ENCODE measurements around the gene METTL21A. TPM values are rescaled to one million over a fixed set of nuclear protein-coding genes. Genes with fewer than 3 reads are reported as not detected.

The METTL21A gene
- total RNA-seq, 1 experiment from 2014 or later, result 161 TPM

- in situ Hi-C loops (cut with HindIII; ENCODE audit: low pct_unique_long_range_greater_than_20kb, low sequenced_read_pairs), result no loop called here
- DNase-seq (ENCODE audit: low read depth), result no peak
Observed at GRCh38 chr2:207589143-207589542, 36.1 kb downstream of the METTL21A start.

GRCh38 chr2:207587305-207587704, 37.9 kb downstream of the METTL21A start:
- in situ Hi-C loops (cut with HindIII; ENCODE audit: low pct_unique_long_range_greater_than_20kb, low sequenced_read_pairs), result no loop called here
- no peak for DNase-seq (ENCODE audit: low read depth)

DNA sequence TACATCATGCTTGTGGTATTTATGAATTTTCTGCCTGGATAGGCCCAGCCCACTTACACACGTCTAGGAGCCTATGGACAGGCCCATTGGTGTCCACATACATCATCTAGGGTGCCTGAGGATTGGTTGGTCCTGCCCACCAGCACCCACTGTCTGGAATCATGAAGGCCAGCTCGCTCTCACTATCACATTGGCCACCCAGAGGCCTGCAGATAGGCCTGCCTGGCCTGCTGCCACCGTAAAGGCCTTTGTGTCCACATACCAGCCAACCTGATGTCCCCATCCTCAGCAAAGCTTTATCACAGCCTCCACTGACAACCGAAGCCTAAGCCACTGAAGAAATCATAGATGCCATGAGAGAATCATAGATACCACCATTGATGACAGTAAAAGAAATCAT, 40.2 kb downstream of the METTL21A start:
- no peak for DNase-seq (ENCODE audit: low read depth)
- in situ Hi-C loops (cut with HindIII; ENCODE audit: low pct_unique_long_range_greater_than_20kb, low sequenced_read_pairs), result no loop called here

GRCh38 chr2:207571370-207571769, 53.8 kb downstream of the METTL21A start:
- in situ Hi-C loops (cut with HindIII; ENCODE audit: low pct_unique_long_range_greater_than_20kb, low sequenced_read_pairs), result no loop called here
- no peak for DNase-seq (ENCODE audit: low read depth)

DNA sequence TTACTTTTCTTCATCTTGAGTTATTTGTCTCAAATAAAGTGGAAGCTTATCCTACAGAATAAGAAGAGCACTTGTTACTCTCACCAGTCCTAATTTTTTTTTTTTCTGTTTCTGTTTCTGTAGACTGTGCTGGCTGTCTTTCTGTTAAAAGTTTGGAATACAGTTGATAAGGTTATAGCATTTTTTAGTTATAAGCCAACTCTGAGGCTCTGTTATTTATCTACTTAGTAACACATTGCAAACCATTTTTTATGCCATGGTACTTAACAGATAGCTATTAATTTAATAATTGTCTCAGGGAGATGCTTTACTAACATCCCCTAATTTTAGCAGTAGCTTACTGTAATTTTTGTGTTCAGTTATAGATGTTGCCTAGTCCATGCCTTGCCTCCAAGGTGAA, 57.5 kb downstream of the METTL21A start:
- DNase-seq (ENCODE audit: low read depth), result no peak
- in situ Hi-C loops (cut with HindIII; ENCODE audit: low pct_unique_long_range_greater_than_20kb, low sequenced_read_pairs), result no loop called here

DNA sequence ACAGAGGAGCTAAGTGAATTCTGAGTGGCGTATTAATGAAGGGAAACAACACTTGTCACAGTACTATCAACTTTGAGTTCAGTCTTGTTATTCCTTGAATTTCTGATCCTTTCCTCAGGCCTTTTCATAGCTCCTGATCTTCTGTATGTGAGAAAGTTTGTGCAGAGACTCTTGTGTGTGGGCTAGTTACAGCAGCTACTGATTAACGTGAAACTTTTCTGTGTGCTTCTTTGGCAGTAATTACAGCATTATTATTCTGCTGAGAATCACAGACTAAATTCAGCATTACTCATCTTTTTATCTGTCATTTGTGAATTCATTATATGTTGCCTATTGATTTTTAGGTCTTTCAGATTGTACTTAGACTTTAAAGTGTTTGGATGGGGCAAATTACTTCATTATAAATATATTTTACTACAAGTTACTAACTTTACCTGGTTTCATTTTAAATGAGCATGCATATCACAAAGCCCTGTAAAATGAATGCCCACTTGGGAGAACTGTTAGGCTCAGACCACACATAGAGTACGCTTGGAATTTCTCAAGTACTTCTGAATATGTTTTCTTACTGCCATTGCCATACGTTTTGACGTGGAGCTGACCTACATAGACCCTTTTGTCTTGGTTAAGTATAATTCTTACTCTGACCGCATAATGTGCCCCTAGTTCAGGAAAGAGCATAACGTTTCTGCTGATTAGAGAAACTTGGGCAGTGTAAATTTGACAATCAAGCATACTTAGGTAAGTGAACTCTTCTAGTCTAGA, 59.3 kb downstream of the METTL21A start:
- in situ Hi-C loops (cut with HindIII; ENCODE audit: low pct_unique_long_range_greater_than_20kb, low sequenced_read_pairs), result no loop called here
- no peak for DNase-seq (ENCODE audit: low read depth)

Other genes with a start within 250 kb of the METTL21A start
- 8.5 and 31.0 TPM in 2 replicates for gene CREB1, start 95.4 kb downstream of the METTL21A start, total RNA-seq (2014; rRNA removed; shearing (Covaris generic); ENCODE audit: low replicate concordance)
- gene CCNYL1, start 86.2 kb upstream of the METTL21A start, total RNA-seq (2014; rRNA removed; shearing (Covaris generic); ENCODE audit: low replicate concordance), result 72.3 and 93.6 TPM in 2 replicates
- gene FZD5, start 144.5 kb upstream of the METTL21A start, total RNA-seq (2014; rRNA removed; shearing (Covaris generic); ENCODE audit: low replicate concordance), result 4.0 TPM in 2 replicates

All from Caki2 (cell line).